ENCODE measurements around the gene TMEM80. TPM values are rescaled to one million over a fixed set of nuclear protein-coding genes. Genes with fewer than 3 reads are reported as not detected.
"Not testable (repeated sequence)": the region's sequence is repeated elsewhere in the genome, so short reads cannot be mapped to it uniquely, and the experiment has no call there.

TMEM80 gene
- total RNA-seq, 2 experiments from 2014 or later, result 9.5 to 9.8 TPM

DNA sequence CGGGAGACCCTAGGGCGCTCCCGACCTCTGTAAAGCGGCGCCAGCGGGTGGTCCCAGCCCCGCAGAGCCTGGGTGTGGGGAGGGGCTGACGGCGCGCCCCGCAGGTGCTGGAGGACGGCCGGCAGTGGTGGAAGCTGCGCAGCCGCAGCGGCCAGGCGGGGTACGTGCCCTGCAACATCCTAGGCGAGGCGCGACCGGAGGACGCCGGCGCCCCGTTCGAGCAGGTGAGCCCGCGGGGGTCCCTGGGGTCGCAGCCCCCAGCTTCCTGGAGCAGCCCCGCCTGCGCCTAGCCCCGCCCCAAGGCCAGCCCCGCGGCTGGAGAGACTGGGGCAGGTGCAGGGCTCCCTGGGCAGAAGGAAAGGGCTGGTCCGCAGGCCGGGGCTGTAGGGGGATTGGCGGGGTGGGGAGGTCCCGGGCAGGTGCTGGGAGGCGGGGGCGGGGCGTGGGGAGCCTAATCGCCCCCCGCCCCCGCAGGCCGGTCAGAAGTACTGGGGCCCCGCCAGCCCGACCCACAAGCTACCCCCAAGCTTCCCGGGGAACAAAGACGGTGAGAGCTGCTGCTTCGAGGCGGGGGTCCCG is 30.1 kb downstream of the TMEM80 start:
- Mint-ChIP-seq H3K36me3 (no peaks in the 10 kb centered on the region), H3K4me3 (peak overlapping the region; percentile 43), H3K27me3 (peaks cover 7% of the 10 kb centered on the region), H3K27ac (no peak overlapping the region), H3K4me1 (ENCODE audit: low read depth) (peaks cover 24% of the 10 kb centered on the region), H3K9me3 (no peaks in the 10 kb centered on the region)
- POLR2A ChIA-PET, result interaction anchor here (1.1 to 2.7 kb wide), 7 partner anchors 18 to 150 kb away, joined by 3 to 13 read pairs (median 5); partner anchors contain the start of genes DEAF1, TALDO1 and TMEM80
- CTCF ChIA-PET, result interaction anchor here (0.6 to 10.1 kb wide), 14 partner anchors 10 to 207 kb away, joined by 3 to 129 read pairs (median 4); partner anchors contain the start of genes DEAF1, TALDO1 and TMEM80
- no peak for DNase-seq
- intact Hi-C loops (cut with micrococcal nuclease), result loop anchor here (1.0 to 2.0 kb wide), 2 partner anchors 21 to 109 kb away; partner anchors contain the start of gene TALDO1

DNA sequence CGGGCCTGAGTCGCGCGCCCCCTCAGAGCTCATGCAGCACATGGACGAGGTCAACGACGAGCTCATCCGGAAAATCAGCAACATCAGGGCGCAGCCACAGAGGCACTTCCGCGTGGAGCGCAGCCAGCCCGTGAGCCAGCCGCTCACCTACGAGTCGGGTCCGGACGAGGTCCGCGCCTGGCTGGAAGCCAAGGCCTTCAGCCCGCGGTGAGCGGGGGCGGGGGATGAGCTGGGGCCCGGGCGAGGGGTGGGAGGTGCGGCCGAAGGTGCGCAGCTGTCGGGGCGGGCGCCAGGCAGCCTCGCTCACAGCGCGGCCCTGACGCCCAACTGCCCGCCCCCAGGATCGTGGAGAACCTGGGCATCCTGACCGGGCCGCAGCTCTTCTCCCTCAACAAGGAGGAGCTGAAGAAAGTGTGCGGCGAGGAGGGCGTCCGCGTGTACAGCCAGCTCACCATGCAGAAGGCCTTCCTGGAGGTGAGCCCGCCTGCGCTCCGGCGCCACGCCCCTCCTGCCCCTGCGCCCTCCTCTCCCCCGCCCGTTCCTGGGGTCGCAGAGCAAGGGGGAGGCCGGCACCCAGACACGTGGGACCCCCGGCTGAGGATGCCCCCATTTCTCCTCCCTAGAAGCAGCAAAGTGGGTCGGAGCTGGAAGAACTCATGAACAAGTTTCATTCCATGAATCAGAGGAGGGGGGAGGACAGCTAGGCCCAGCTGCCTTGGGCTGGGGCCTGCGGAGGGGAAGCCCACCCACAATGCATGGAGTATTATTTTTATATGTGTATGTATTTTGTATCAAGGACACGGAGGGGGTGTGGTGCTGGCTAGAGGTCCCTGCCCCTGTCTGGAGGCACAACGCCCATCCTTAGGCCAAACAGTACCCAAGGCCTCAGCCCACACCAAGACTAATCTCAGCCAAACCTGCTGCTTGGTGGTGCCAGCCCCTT is 30.9 kb downstream of the TMEM80 start:
- H3K27me3 Mint-ChIP-seq, result peaks cover 4% of the 10 kb centered on the region

DNA sequence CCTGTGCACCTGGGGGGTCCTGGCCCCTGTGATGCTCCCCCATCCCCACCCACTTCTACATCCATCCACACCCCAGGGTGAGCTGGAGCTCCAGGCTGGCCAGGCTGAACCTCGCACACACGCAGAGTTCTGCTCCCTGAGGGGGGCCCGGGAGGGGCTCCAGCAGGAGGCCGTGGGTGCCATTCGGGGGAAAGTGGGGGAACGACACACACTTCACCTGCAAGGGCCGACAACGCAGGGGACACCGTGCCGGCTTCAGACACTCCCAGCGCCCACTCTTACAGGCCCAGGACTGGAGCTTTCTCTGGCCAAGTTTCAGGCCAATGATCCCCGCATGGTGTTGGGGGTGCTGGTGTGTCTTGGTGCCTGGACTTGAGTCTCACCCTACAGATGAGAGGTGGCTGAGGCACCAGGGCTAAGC is 31.7 kb downstream of the TMEM80 start:
- ChIA-PET POLR2A (interaction anchor here (1.5 to 2.7 kb wide), 2 partner anchors 19 to 32 kb away, joined by 5 to 13 read pairs; partner anchors contain the start of genes DEAF1, TALDO1 and TMEM80), CTCF (interaction anchor here (0.6 to 10.1 kb wide), 9 partner anchors 17 to 178 kb away, joined by 3 to 129 read pairs (median 5); partner anchors contain the start of genes DEAF1, TALDO1 and TMEM80)
- intact Hi-C loops (cut with micrococcal nuclease), result loop anchor here (2.0 kb wide), 1 partner anchor 20 kb away; the partner anchor contains the start of gene TALDO1
- H3K27ac Mint-ChIP-seq, result no peak overlapping the region
- DNase-seq, result no peak
- no peaks in the 10 kb centered on the region for H3K9me3 Mint-ChIP-seq
- peaks cover 20% of the 10 kb centered on the region for H3K4me1 Mint-ChIP-seq (ENCODE audit: low read depth)
- H3K36me3 Mint-ChIP-seq, result no peaks in the 10 kb centered on the region
- peaks cover 2% of the 10 kb centered on the region for H3K27me3 Mint-ChIP-seq
- no peak overlapping the region for H3K4me3 Mint-ChIP-seq

More for the DNA sequence above, 30.9 kb downstream of the TMEM80 start:
- ChIA-PET POLR2A (interaction anchor here (1.1 to 2.7 kb wide), 6 partner anchors 17 to 151 kb away, joined by 3 to 13 read pairs (median 5); partner anchors contain the start of genes DEAF1, TALDO1 and TMEM80), CTCF (interaction anchor here (0.6 to 10.1 kb wide), 19 partner anchors 11 to 208 kb away, joined by 3 to 129 read pairs (median 4); partner anchors contain the start of genes DEAF1, TALDO1 and TMEM80)
- Mint-ChIP-seq H3K9me3 (no peaks in the 10 kb centered on the region), H3K36me3 (no peaks in the 10 kb centered on the region), H3K4me3 (peak overlapping the region; percentile 63), H3K4me1 (ENCODE audit: low read depth) (peaks cover 21% of the 10 kb centered on the region), H3K27ac (no peak overlapping the region)
- intact Hi-C loops (cut with micrococcal nuclease), result loop anchor here (1.0 to 2.0 kb wide), 2 partner anchors 20 to 110 kb away; partner anchors contain the start of gene TALDO1
- peak; percentile 71 for DNase-seq

DNA sequence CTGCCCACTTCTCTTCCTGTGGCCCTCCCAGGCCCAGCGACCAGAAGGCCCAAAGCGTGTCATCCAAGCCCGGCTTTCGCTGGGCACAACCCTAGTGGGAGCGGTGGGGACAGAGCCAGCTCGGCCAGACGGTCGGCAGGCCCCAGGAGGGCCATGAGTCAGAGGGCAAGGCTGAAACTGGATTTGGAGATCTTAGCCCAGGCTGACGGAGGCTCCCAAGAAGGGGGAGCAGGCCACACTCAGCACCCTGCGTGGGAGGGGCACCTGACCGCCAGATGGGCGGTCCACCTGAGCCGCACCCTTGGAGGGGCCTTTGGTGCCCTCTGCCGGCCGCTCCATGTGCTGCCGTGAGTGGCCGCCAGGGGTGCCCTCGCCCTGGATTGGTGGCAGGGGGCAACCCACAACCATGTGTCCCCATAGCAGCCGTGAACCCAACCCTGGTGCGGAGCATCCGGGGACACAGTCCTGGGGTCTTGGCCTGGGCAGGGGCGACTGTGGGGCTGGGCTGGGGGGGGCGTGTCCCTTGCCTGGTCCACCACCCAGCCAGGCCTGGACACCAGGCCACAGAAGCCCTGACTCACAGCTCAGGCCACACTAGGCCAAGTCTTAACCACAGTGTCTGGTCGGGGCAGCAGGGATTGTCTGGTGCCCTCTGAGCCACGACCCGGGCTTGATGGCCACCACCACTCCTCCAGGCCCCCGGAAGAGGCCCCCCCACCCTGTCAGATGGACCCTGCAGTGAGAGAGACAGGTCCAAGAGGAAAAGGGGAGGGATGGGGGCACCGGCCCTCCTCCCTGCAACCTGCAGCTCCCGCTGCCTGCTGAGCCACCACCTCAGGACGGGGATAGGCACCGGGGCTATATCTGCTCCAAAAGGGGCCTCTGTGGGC is 32.5 kb downstream of the TMEM80 start:
- peaks cover 1% of the 10 kb centered on the region for H3K27me3 Mint-ChIP-seq
- intact Hi-C loops (cut with micrococcal nuclease), result loop anchor here (2.0 kb wide), 1 partner anchor 19 kb away; the partner anchor contains the start of gene TALDO1
- H3K4me3 Mint-ChIP-seq, result no peak overlapping the region
- ChIA-PET POLR2A (no interaction called here), CTCF (interaction anchor here (0.6 to 10.1 kb wide), 8 partner anchors 9 to 179 kb away, joined by 3 to 129 read pairs (median 4); partner anchors contain the start of genes DEAF1 and TMEM80)
- DNase-seq, result peak; percentile 88
- peaks cover 18% of the 10 kb centered on the region for H3K4me1 Mint-ChIP-seq (ENCODE audit: low read depth)
- no peaks in the 10 kb centered on the region for H3K9me3 Mint-ChIP-seq
- H3K36me3 Mint-ChIP-seq, result no peaks in the 10 kb centered on the region
- H3K27ac Mint-ChIP-seq, result no peak overlapping the region

DNA sequence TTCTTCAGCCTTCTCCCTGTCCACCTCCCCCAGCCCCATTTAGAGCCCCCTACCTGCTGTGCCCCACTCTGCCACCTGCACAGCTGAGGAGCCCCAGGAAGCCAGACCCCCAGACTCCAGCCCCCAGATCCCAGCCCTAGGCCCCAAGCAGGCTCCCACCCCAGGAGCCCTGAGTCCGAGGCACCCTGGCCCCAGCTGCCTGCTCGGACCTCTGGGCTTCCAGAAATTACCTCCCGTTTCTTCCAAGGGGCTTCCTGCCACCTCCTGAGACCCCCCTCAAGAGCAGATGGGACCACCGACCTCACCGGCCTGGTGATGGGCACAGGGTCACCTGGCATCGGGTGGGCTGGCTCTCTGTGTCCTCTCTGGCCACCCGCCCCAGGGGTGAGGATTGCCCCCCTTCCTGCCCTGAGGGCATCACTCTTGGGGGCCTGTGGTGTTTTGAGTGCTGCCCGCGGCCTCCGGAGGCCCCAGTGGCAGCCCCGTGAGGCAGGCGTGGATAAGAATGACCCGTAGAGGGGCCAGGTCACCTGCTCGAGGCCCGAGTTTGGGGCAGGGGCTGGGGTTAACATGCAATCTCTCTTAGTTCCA is 33.4 kb downstream of the TMEM80 start:
- H3K4me1 Mint-ChIP-seq (ENCODE audit: low read depth), result peaks cover 15% of the 10 kb centered on the region
- no peaks in the 10 kb centered on the region for H3K27me3 Mint-ChIP-seq
- H3K27ac Mint-ChIP-seq, result no peak overlapping the region
- no peaks in the 10 kb centered on the region for H3K9me3 Mint-ChIP-seq
- CTCF ChIA-PET, result interaction anchor here (0.8 to 10.1 kb wide), 4 partner anchors 10 to 174 kb away, joined by 3 to 129 read pairs (median 4); no protein-coding TSS in a partner anchor
- H3K4me3 Mint-ChIP-seq, result no peak overlapping the region
- POLR2A ChIA-PET, result no interaction called here
- H3K36me3 Mint-ChIP-seq, result no peaks in the 10 kb centered on the region
- intact Hi-C loops (cut with micrococcal nuclease), result no loop called here
- no peak for DNase-seq

DNA sequence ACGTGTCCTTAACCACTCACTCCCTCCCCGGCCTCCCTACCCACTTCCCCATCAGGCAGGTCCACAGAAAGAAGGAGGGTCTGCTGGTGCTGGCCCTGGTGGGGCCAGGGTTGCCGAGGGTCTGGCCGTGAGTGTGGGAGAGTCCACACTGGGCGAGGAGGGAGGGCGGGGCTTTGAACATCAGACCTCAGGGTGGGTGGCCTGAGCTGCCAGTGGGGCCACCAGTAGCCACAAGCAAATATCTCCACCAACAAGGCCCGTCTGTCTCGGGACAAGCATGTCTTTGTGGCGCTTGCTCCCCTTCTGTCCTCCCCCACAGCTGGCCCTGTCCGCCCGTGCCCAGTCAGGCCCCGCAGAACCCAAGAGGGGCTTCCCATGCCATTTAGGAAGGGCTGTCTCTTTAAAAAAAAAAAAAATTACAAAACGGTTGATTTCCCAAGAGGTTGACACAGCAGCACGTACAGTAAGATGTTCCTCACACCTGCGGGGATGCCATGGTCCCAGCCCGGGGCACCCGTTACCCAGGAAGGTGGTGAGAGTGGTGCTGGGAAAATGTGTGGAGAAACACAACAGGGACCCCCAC is 34.0 kb downstream of the TMEM80 start:
- Mint-ChIP-seq H3K27ac (no peak overlapping the region), H3K4me1 (ENCODE audit: low read depth) (peaks cover 13% of the 10 kb centered on the region), H3K27me3 (no peaks in the 10 kb centered on the region), H3K9me3 (no peaks in the 10 kb centered on the region), H3K4me3 (no peak overlapping the region), H3K36me3 (no peaks in the 10 kb centered on the region)
- intact Hi-C loops (cut with micrococcal nuclease), result no loop called here
- no peak for DNase-seq
- ChIA-PET CTCF (interaction anchor here (1.2 kb wide), 1 partner anchor 39 kb away, joined by 3 read pairs; no protein-coding TSS in a partner anchor), POLR2A (no interaction called here)

DNA sequence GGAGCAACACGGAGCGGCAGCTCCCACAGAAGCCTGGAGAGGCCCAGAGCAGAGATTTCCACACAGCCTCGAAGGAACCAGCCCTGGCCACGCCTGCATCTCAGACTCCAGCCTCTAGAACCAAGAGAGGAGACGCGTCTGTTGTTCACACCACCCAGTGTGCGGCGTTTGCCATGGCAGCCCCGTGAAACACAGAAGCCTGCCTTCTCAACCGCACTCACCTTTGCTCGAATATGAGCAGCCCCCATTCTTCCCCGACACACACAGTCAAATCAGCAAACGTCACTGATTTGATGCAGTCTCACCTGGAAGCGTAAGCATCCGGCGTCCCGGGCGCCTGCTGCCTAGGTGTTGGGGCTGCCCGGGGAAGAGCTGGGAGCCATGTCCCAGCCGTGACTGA is 37.5 kb downstream of the TMEM80 start:
- Mint-ChIP-seq H3K36me3 (no peaks in the 10 kb centered on the region), H3K27ac (no peak overlapping the region), H3K4me1 (ENCODE audit: low read depth) (peaks cover 15% of the 10 kb centered on the region), H3K9me3 (peaks cover 2% of the 10 kb centered on the region), H3K27me3 (no peaks in the 10 kb centered on the region), H3K4me3 (no peak overlapping the region)
- POLR2A ChIA-PET, result no interaction called here
- intact Hi-C loops (cut with micrococcal nuclease), result no loop called here
- no peak for DNase-seq
- CTCF ChIA-PET, result interaction anchor here (1.1 kb wide), 1 partner anchor 37 kb away, joined by 7 read pairs; no protein-coding TSS in a partner anchor

DNA sequence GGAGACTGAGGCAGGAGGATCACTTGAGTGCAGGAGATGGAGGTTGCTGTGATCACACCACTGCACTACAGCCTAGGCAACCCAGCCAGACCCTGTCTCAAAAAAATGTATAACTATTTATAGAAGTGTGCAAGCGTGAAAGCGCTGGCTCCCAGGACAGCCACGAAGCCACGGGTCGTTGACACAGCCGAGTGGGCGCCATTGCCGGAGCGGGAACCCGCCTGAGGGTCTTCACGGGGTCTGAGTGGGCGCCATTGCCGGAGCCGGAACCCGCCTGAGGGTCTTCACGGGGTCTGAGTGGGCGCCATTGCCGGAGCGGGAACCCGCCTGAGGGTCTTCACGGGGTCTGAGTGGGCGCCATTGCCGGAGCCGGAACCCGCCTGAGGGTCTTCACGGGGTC is 38.9 kb downstream of the TMEM80 start:
- DNase-seq; POLR2A ChIA-PET; intact Hi-C loops (cut with micrococcal nuclease); H3K27ac Mint-ChIP-seq; H3K9me3 Mint-ChIP-seq; H3K36me3 Mint-ChIP-seq; H3K27me3 Mint-ChIP-seq; CTCF ChIA-PET; H3K4me3 Mint-ChIP-seq: not testable (repeated sequence)
- H3K4me1 Mint-ChIP-seq (ENCODE audit: low read depth), result peaks cover 16% of the 10 kb centered on the region

DNA sequence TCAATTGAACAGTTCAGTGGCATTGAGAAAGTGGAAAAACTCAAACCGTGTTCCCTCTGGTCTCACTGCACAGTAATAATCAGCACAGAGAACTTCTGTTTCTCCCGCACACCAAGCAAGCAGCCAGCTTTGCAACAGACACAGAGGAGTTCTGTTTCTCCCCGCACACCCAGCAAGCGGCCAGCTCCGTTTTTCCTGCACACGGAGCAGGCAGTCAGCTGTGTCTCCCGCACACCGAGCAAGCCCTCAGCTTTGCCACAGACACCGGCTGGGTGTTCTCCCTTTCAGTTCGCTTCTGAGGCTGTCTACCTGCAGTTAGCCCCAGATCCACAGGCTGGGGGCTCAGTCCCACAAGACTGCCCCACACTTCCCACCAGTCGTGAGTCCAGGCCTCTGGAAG is 41.8 kb downstream of the TMEM80 start:
- DNase-seq, result no peak
- Mint-ChIP-seq H3K27ac (no peak overlapping the region), H3K4me3 (peak overlapping the region; percentile 21), H3K36me3 (no peaks in the 10 kb centered on the region), H3K4me1 (ENCODE audit: low read depth) (peaks cover 16% of the 10 kb centered on the region), H3K9me3 (peaks cover 2% of the 10 kb centered on the region), H3K27me3 (no peaks in the 10 kb centered on the region)
- ChIA-PET CTCF (no interaction called here), POLR2A (no interaction called here)
- intact Hi-C loops (cut with micrococcal nuclease), result no loop called here

DNA sequence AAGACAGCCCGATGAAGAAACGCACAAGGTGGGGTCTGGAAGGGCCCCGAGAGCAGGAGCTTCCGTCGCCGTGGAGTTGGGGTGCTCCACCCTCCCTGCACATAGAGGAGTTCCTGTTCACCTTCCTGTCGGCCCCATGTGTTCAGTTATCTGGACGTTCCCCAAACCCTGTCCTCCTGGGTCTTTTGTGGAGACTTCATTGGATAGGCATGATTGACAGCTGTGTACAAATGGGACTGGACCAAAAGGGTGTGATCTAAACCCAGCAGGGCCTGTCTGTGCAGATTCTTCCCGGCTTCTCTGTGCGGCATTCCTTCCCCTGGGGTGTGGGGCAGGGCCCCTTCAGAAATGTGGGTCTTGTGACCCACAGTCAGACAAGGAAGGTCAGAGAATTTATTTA is 42.3 kb downstream of the TMEM80 start:
- H3K9me3 Mint-ChIP-seq; H3K27me3 Mint-ChIP-seq; intact Hi-C loops (cut with micrococcal nuclease); H3K4me3 Mint-ChIP-seq; H3K27ac Mint-ChIP-seq; CTCF ChIA-PET; POLR2A ChIA-PET; DNase-seq; H3K36me3 Mint-ChIP-seq: not testable (repeated sequence)
- H3K4me1 Mint-ChIP-seq (ENCODE audit: low read depth), result peaks cover 16% of the 10 kb centered on the region
